ENCODE measurements around the gene XRN1. TPM values are rescaled to one million over a fixed set of nuclear protein-coding genes. Genes with fewer than 3 reads are reported as not detected.

XRN1 gene
- total RNA-seq, 1 experiment from 2014 or later = 28.3 TPM

DNA sequence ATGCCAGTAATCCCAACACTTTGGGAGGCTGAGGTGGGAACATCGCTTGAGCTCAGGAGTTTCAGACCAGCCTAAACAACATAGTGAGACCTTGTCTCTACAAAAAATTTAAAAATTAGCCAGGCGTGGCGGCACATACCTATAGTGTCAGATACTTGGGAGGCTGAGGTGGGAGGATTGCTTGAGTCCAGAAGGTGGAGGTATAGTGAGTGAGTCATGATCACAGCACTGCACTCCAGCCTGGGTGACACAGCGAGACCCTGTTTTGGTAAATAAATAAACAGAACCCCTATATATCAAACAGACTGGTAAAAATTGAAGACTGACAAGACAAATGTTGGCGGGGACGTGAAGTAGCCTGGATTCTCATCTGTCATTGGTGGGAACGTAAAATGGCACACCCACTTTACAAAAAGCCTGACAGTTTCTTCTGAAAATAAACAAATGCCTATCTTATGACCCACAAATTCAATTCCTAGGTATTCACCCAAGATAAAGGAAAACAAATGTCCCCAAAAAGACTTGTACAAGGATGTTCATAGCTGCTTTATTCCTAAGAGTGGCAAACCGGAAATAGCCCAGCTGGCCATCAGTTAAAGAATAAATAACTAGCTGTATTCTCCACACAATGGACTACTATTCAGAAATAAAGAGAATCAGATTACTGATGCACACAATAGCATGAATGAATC, 175.5 kb downstream of the XRN1 start:
- DNase-seq (ENCODE audit: low read depth) = peak; percentile 84

DNA sequence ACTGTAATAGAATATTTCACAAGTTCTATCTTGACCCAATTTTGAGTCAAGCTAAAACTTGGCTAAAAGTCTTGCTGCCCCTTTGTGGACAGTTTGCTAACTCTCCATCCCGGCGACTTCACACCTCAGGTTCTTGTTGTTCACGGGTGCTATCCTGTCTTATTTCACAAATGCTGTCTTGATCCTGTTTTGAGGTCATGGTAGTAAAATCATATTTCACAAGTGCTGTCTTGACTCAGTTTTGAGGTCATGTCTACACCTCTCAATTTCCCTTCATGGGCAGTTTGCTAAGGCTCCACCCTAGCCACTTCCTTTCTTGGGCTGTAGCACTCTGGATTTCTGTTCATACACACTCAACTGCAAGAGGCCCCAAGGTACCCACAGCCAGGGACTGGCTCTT, 177.4 kb downstream of the XRN1 start:
- no peak for DNase-seq (ENCODE audit: low read depth)

GRCh38 chr3:142269767-142270166, 178.1 kb downstream of the XRN1 start:
- DNase-seq (ENCODE audit: low read depth) = peak; percentile 23

DNA sequence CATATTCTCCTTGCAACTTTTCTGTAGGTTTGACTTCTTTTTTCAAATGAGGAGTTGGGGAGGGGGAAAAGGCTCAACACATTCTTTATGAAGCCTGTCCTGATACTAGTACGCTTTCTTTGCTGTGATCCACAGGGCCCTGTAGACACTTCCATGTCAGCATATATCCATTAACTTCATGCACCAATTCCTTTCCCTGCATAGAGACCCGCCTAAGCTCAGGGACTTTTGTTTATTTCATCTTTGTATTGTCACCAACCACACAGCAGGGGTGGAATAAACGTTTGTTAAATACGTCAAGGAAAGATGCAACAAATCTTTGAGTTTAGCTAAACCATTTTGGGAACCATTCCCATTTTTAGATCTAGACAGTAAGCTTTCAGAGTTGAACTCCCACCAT, 179.4 kb downstream of the XRN1 start:
- DNase-seq (ENCODE audit: low read depth) = no peak

DNA sequence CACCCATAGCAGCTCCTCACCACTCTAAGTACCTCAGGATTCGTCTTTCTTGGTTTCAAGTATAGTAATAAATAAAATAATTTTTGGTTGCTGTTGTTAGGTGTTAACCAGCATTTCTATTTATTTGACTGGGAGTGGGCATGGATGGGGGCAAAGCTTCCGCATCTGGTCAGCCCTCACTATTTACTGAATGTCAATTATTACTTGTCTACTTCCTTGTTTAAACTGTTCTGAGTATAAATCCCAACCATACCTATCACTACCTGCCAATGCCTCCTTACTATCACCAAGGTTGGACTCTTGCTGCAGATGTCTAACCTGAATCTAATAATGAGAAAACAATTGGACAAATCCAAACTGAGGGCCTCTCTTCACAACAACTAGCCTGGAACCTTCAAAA, 180.6 kb downstream of the XRN1 start:
- DNase-seq (ENCODE audit: low read depth) = no peak

- DNase-seq (ENCODE audit: low read depth) = peak; percentile 81
These were observed 184.7 kb downstream of the XRN1 start for GRCh38 chr3:142263112-142263511.

DNA sequence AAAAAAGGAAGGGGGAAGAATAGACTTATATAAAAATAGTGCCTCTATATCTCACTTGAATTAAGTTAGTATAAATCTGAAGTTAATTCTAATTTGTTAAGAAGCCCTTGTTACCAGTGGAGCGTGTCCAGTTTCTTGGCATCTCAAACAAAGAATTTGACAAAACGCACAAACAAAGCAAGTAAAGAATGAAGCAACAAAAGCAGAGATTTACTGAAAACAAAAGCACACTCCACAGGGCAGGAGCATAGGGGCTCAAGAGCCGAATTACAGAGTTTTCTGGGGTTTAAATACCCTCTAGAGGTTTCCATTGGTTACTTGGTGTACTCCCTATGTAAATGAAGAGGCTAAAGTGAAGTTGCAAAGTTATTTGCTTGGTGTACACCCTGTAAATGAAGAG, 188.5 kb downstream of the XRN1 start:
- no peak for DNase-seq (ENCODE audit: low read depth)

- no peak for DNase-seq (ENCODE audit: low read depth)
These were observed 191.0 kb downstream of the XRN1 start for GRCh38 chr3:142256712-142257333.

Other genes with a start within 250 kb of the XRN1 start
- gene GK5, start 222.5 kb downstream of the XRN1 start, total RNA-seq (2014; rRNA removed; shearing (Covaris generic)) = 5.0 and 14.2 TPM in 2 replicates
- gene ATR, start 130.7 kb upstream of the XRN1 start, total RNA-seq (2014; rRNA removed; shearing (Covaris generic)) = 28.7 and 38.4 TPM in 2 replicates
- 13.9 and 17.1 TPM in 2 replicates for gene PLS1, start 148.4 kb upstream of the XRN1 start, total RNA-seq (2014; rRNA removed; shearing (Covaris generic))